Skeletal muscle tissue (tissue), 4 donors: ENCODE results near the gene RPL26. TPM values are rescaled to one million over a fixed set of nuclear protein-coding genes. Genes with fewer than 3 reads are reported as not detected.
A peak's percentile ranks its signal among the peaks of the same experiment; 100 is the strongest.
"Not testable (repeated sequence)": the region's sequence is repeated elsewhere in the genome, so short reads cannot be mapped to it uniquely, and the experiment has no call there.

Experiments
- H3K27ac ChIP-seq: one replicate; pipeline ENCODE4 v1.7.0; 2013; ENCODE audit warnings: mild to moderate bottlenecking, low read depth, low read length, inconsistent platforms
- H3K27me3 ChIP-seq, 3 donors: one replicate each; pipeline ENCODE4 v1.7.0; 2013; ENCODE audit warnings: low read length in 3 of 3; ENCODE audit not compliant: control insufficient read depth in 3 of 3, insufficient read depth in 3 of 3
- H3K36me3 ChIP-seq, 3 donors: one replicate each; pipeline ENCODE4 v1.7.0; 2013; ENCODE audit warnings: low read length in 3 of 3; ENCODE audit not compliant: control insufficient read depth in 3 of 3, insufficient read depth in 3 of 3
- H3K4me1 ChIP-seq, 3 donors: one replicate each; pipeline ENCODE4 v1.7.0; 2013; ENCODE audit warnings: low read length in 3 of 3, mild to moderate bottlenecking in 3 of 3; ENCODE audit not compliant: control insufficient read depth in 3 of 3, insufficient read depth in 3 of 3
- H3K4me3 ChIP-seq, 3 donors: one replicate each; pipeline ENCODE4 v1.7.0; 2013; ENCODE audit warnings: low read length in 3 of 3
- H3K9ac ChIP-seq, 3 donors: one replicate each; pipeline ENCODE4 v1.7.0; 2013; ENCODE audit warnings: low read length in 3 of 3, mild to moderate bottlenecking in 3 of 3, moderate library complexity in 2 of 3, low read depth in 1 of 3
- H3K9me3 ChIP-seq, 3 donors: one replicate each; pipeline ENCODE4 v1.7.0; 2013; ENCODE audit warnings: low read length in 3 of 3; ENCODE audit not compliant: control insufficient read depth in 3 of 3
- total RNA-seq: library from RNA; depleted of rRNA; stranded (reverse); fragments of >200 nt; gene quantifications from one replicate; pipeline ENCODE4 v1.2.3, GENCODE V29; 2014
- donor health status: Osteomylitis.

The RPL26 gene
- total RNA-seq, 1 donor from 2014 or later: 4,040 TPM

DNA sequence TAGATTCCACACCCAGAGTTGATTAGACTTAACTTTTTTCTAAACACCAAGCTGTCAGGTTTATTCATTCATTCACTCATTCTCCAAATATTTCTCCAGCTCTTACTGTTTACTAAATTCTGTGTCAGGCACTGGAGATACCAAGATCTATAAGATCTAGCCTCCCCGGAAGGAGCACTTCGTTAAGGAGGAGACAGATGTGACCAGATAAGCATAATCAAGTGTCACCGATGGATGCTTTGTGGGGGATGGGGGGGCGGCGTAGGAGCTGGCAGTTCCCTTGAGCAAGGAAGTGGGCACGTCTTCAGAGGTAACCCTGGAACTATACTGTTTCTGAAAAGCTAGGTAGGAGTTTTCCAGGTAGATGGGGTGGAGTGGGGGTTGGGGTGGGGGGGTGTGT, 3.8 kb upstream of the RPL26 start:
- H3K36me3 ChIP-seq: no peaks in the 10 kb centered on the region
- H3K9me3 ChIP-seq: no peaks in the 10 kb centered on the region
- H3K9ac ChIP-seq: no peak overlapping the region
- H3K4me1 ChIP-seq: peaks cover 7 to 11% (median 8%) of the 10 kb centered on the region in 3 donors
- H3K27ac ChIP-seq: no peak overlapping the region
- peaks cover 0 to 3% (median 3%) of the 10 kb centered on the region in 3 donors for H3K27me3 ChIP-seq
- no peak overlapping the region for H3K4me3 ChIP-seq

DNA sequence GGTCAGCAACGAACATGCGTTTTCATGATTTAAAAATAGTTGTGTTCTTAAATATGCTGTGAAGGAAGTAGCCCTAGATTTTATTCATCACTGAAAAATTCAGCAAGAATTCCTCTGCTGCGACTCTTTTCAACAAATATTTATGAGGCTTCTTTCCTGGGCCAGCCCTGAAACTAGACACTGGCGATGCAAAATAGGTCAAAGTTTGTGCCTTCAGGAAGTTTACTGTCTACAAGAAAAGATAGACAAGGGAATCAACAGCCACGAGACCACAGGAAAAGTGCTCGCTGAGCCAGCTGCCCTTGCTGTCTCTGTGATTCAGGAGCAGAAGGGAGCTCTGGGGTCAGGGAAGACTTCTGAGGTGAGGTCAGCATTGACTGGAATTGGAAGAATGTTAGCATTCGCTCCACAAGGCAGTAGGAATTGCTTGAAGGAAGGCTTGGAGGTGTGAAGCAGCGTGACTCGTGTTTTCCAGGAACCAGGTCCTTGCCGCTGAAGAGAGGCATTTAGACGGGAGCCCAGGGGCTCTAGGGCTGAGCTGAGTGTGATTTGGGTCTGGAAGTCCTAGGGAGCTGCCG, 1.9 kb upstream of the RPL26 start:
- peaks cover 13 to 30% (median 20%) of the 10 kb centered on the region in 3 donors for H3K4me1 ChIP-seq
- H3K9me3 ChIP-seq: no peaks in the 10 kb centered on the region
- H3K27ac ChIP-seq: no peak overlapping the region
- no peaks in the 10 kb centered on the region for H3K27me3 ChIP-seq
- H3K9ac ChIP-seq: no peak overlapping the region
- no peak overlapping the region for H3K4me3 ChIP-seq
- H3K36me3 ChIP-seq: peaks cover 11 to 17% (median 16%) of the 10 kb centered on the region in 3 donors

GRCh38 chr17:8382880-8383142, 182 bp downstream of the RPL26 start:
- Histone ChIP-seq H3K4me1 (peaks cover 13 to 30% (median 20%) of the 10 kb centered on the region in 3 donors), H3K27ac (peak overlapping the region; percentile 66), H3K27me3 (no peaks in the 10 kb centered on the region), H3K9ac (peak overlapping the region; percentile 70 to 86 (median 85)), H3K36me3 (peaks cover 23 to 37% (median 32%) of the 10 kb centered on the region in 3 donors), H3K9me3 (no peaks in the 10 kb centered on the region), H3K4me3 (peak overlapping the region; percentile 85 to 98 (median 90))

DNA sequence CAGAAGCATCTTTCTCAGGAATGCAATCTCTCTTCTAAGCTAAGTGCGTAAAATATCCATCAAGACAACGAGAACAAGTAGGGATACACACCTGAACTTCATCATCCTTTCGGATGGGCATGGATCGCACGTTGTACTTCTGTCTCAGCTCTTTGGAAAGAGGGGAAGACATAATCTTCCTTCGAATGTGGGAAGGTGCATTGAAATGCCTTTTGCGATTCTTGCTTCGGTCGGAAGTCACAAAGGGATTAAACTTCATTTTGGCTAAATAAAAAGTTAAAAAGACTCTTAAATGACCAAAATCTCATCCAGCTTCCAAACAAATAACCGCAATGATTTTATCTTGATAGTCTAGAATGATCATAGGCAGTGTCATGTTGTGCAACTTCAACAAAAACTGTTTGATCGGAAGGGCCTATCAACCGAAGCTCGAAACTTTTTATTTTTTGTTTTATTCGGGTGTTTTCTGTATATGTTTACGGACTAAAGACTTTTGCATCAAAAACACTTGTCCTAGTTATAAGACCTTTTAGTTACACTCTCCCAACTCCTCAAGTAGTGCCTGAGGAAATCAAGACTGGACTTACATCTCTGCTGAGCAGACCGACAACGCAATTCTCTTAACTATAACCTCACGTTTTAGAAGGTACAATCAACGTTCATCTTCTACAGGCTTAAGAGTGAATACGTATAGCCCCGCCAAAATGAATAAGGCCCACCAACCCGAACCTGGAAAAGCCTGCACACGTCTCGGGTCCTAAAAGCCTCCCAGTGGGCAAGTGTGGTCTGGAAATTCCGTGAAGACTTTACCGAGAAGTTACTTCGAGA, 727 bp downstream of the RPL26 start:
- H3K9me3 ChIP-seq: no peaks in the 10 kb centered on the region
- peak overlapping the region; percentile 66 for H3K27ac ChIP-seq
- peak overlapping the region; percentile 70 to 86 (median 85) for H3K9ac ChIP-seq
- peaks cover 13 to 30% (median 20%) of the 10 kb centered on the region in 3 donors for H3K4me1 ChIP-seq
- H3K27me3 ChIP-seq: no peaks in the 10 kb centered on the region
- peak overlapping the region; percentile 85 to 98 (median 90) for H3K4me3 ChIP-seq
- peaks cover 23 to 37% (median 34%) of the 10 kb centered on the region in 3 donors for H3K36me3 ChIP-seq

- no peak overlapping the region for H3K27ac ChIP-seq
- H3K36me3 ChIP-seq: peaks cover 26 to 37% (median 36%) of the 10 kb centered on the region in 3 donors
- no peak overlapping the region for H3K9ac ChIP-seq
- peaks cover 28 to 50% (median 31%) of the 10 kb centered on the region in 3 donors for H3K4me1 ChIP-seq
- H3K4me3 ChIP-seq: no peak overlapping the region
- H3K27me3 ChIP-seq: no peaks in the 10 kb centered on the region
- H3K9me3 ChIP-seq: no peaks in the 10 kb centered on the region
Observed at GRCh38 chr17:8380049-8380448, 2.9 kb downstream of the RPL26 start.

DNA sequence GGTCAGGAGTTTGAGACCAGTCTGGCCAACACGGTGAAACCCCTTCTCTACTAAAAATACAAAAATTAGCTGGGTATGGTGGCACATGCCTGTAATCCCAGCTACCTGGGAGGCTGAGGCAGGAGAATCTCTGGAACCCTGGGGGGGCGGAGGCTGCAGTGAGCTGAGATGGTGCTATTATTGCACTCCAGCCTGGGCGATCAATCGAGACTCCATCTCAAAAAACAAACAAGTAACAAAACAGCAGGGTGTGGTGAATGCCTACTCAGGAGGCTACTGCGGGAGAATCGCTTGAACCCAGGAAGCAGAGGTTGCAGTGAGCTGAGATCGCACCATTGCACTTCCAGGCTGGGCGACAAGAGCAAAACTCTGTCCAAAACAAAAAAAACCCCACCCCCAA, 4.9 kb downstream of the RPL26 start:
- not testable (repeated sequence) for H3K27ac ChIP-seq, H3K27me3 ChIP-seq, H3K4me3 ChIP-seq, H3K9me3 ChIP-seq
- Histone ChIP-seq H3K4me1 (peaks cover 24 to 47% (median 31%) of the 10 kb centered on the region in 3 donors), H3K9ac (peak overlapping the region in 1 of 3 donors; percentile 14), H3K36me3 (peaks cover 26 to 37% (median 36%) of the 10 kb centered on the region in 3 donors)

GRCh38 chr17:8377422-8377821, 5.6 kb downstream of the RPL26 start:
- no peak overlapping the region for H3K9ac ChIP-seq
- H3K27me3 ChIP-seq: no peaks in the 10 kb centered on the region
- peaks cover 25 to 44% (median 31%) of the 10 kb centered on the region in 3 donors for H3K4me1 ChIP-seq
- H3K4me3 ChIP-seq: no peak overlapping the region
- no peaks in the 10 kb centered on the region for H3K9me3 ChIP-seq
- peaks cover 26 to 37% (median 36%) of the 10 kb centered on the region in 3 donors for H3K36me3 ChIP-seq
- H3K27ac ChIP-seq: peak overlapping the region; percentile 91

DNA sequence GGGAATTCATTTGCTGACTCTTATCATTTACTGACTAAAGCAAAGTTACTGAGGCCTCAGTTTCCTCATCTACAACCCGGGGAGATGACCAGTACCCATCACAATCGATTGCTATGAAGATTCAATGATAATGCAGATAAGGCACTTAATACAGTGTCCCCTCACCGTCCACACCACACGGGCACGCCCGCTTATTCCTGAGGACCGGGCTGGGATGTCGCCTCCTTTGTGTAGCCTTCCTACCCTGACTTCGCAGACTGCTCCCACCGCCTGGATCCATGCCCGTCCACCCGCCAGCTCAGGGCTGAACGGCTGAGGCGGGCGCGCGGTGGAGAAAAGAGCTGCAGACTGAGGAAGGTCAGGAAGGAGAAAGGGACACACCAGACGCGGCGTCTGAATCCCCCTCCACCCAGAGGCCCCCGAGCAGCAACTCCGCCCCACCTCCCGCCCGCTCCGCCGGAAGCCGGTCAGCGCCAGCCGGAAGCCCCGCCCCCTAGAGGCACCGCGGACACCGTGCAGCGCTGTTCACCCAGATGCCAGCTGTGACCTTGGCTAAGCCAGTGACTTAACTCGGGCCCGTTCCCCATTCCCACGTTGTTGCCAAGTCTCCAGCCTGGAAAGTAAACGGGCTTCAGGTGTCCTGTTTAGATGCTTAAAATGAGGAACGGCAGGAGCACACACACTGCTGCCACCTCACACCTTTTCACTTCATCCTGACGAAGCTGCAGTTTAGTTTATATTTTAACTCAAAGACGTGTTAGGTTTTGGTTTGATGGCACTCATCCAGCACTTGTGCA, 6.5 kb downstream of the RPL26 start, which contains the start of gene KRABD2:
Gene KRABD2, minus strand, starts transcription at position 434 of the 797 bp plus-strand sequence.
- peak within 1 kb of the TSS; percentile 91 for H3K27ac ChIP-seq
- H3K27me3 ChIP-seq: no peaks in the 10 kb centered on the region
- peaks cover 25 to 36% (median 36%) of the 10 kb centered on the region in 3 donors for H3K36me3 ChIP-seq
- peaks cover 29 to 40% (median 31%) of the 10 kb centered on the region in 3 donors for H3K4me1 ChIP-seq
- H3K9ac ChIP-seq: peak within 1 kb of the TSS; percentile 87 to 98 (median 89)
- H3K4me3 ChIP-seq: peak within 1 kb of the TSS; percentile 92 to 98 (median 94)
- H3K9me3 ChIP-seq: no peaks in the 10 kb centered on the region

DNA sequence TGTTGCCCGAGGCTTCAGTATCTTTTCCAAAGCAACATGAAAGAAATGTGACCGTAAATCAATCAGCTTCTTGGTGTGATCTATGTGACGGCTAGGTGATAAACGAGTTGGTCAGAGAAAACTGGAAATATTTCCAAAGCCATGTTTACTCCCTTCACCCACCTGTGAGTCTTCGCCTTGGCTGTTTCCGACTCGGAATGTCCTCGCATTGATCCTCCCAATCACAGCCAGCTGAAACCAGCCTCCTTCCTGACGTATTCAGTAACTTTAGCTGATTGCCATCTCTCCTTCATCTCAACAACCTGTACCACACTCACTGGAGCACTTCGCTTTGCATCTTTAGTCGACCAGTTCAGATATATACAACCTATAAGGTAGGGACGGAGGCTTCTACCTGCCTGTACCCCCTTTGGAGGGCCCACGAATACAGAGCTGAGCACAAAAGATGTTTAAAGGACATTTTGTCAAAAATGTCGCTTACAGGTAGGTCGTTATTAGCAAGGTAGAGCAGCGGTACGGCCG, 7.2 kb downstream of the RPL26 start:
- Histone ChIP-seq H3K27ac (peak overlapping the region; percentile 91), H3K4me3 (peak overlapping the region; percentile 92 to 98 (median 94)), H3K9me3 (no peaks in the 10 kb centered on the region), H3K36me3 (peaks cover 18 to 30% (median 29%) of the 10 kb centered on the region in 3 donors), H3K4me1 (peaks cover 29 to 37% (median 30%) of the 10 kb centered on the region in 3 donors), H3K27me3 (no peaks in the 10 kb centered on the region), H3K9ac (peak overlapping the region; percentile 87 to 98 (median 89))
